ENCODE results near the gene UGP2. TPM values are rescaled to one million over a fixed set of nuclear protein-coding genes. Genes with fewer than 3 reads are reported as not detected.

UGP2 gene
- total and polyA plus RNA-seq, 2 donors (not counting 1 experiment from before 2014, with no cell fraction given): 19.1 to 68.8 TPM

GRCh38 chr2:63880625-63881024 is 38.9 kb downstream of the UGP2 start:
- Mint-ChIP-seq H3K27me3 (no peaks in the 10 kb centered on the region), H3K4me3 (no peak overlapping the region), H3K9me3 (ENCODE audit: insufficient read depth) (no peaks in the 10 kb centered on the region), H3K27ac (no peak overlapping the region), H3K4me1 (peaks cover 3% of the 10 kb centered on the region)
- H2AFZ ChIP-seq (ENCODE audit: insufficient read depth, low read depth, low read length, poor library complexity, severe bottlenecking): no peak overlapping the region
- ChIA-PET POLR2A (no interaction called here), CTCF (no interaction called here)
- DNase-seq (no peak), ATAC-seq (ENCODE audit: low read depth) (no peak)
- WGBS (ENCODE audit: insufficient coverage): 61% methylated on average over 4 of the region's 4 CpGs
- no peak overlapping the region for H3K4me2 ChIP-seq (replicated peaks; ENCODE audit: low read depth, low read length, poor library complexity, severe bottlenecking)
- H3K4me3 ChIP-seq (ENCODE audit: control extremely low read depth in 1 of 5, extremely low read depth in 1 of 5, insufficient read depth in 1 of 5, low read depth in 2 of 5, low read length in 4 of 5): no peak overlapping the region
- TF ChIP-seq, protein P1, sequence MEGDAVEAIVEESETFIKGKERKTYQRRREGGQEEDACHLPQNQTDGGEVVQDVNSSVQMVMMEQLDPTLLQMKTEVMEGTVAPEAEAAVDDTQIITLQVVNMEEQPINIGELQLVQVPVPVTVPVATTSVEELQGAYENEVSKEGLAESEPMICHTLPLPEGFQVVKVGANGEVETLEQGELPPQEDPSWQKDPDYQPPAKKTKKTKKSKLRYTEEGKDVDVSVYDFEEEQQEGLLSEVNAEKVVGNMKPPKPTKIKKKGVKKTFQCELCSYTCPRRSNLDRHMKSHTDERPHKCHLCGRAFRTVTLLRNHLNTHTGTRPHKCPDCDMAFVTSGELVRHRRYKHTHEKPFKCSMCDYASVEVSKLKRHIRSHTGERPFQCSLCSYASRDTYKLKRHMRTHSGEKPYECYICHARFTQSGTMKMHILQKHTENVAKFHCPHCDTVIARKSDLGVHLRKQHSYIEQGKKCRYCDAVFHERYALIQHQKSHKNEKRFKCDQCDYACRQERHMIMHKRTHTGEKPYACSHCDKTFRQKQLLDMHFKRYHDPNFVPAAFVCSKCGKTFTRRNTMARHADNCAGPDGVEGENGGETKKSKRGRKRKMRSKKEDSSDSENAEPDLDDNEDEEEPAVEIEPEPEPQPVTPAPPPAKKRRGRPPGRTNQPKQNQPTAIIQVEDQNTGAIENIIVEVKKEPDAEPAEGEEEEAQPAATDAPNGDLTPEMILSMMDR (IDR thresholded peaks at IDR 0.05): no peak
- no peak for TF ChIP-seq EZH2 (IDR thresholded peaks at IDR 0.05; ENCODE audit: borderline replicate concordance, insufficient read depth, low read depth, low read length, poor library complexity, severe bottlenecking)
- H3K4me1 ChIP-seq (ENCODE audit: control insufficient read depth in 2 of 2, insufficient read depth in 2 of 2, low read length in 2 of 2): no peaks in the 10 kb centered on the region
- H3K36me3 ChIP-seq (replicated peaks in 1 of 2; ENCODE audit: control extremely low read depth in 1 of 2, control insufficient read depth in 1 of 2, extremely low read depth in 1 of 2, insufficient read depth in 2 of 2, low read length in 1 of 2): peaks cover 11 to 50% of the 10 kb centered on the region in 2 experiments
- H3K9me3 ChIP-seq (ENCODE audit: control extremely low read depth in 1 of 3, control insufficient read depth in 2 of 3, insufficient read depth in 1 of 3, low read length in 2 of 3): no peaks in the 10 kb centered on the region
- H3K27me3 ChIP-seq (replicated peaks in 1 of 4; ENCODE audit: control extremely low read depth in 1 of 4, control insufficient read depth in 3 of 4, insufficient read depth in 4 of 4, low read length in 3 of 4): no peaks in the 10 kb centered on the region
- H3K27ac ChIP-seq (ENCODE audit: low read length in 2 of 2): no peak overlapping the region
- no peaks in the 10 kb centered on the region for H4K20me1 ChIP-seq (ENCODE audit: control insufficient read depth, insufficient read depth, low read length, poor library complexity, severe bottlenecking)
- peaks cover 3% of the 10 kb centered on the region for H3K79me2 ChIP-seq (ENCODE audit: control insufficient read depth, insufficient read depth, low read length)
- intact Hi-C loops (cut with micrococcal nuclease): no loop called here
- no peak overlapping the region for H3K9ac ChIP-seq (ENCODE audit: low read length)

DNA sequence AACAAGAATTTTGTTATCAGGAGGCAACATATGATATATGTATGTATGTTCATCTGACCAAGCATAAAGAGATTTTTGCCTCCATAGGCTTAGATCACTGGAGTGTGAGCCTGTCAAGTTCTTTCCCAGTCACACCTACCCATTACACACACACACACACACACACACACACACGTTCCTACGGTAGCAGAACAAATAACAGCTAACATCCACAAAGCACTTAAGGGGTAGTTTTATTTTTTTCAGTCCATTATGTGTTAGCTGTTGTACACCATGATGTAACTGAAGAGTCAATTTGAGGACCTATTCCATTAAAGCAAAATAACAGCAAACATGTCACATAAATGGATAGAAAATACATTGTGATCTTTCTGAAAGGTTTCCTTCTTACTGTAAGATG is 39.5 kb downstream of the UGP2 start:
- no peaks in the 10 kb centered on the region for H3K9me3 Mint-ChIP-seq (ENCODE audit: insufficient read depth)
- intact Hi-C loops (cut with micrococcal nuclease): no loop called here
- Histone ChIP-seq H3K4me2 (replicated peaks; ENCODE audit: low read depth, low read length, poor library complexity, severe bottlenecking) (no peak overlapping the region), H2AFZ (ENCODE audit: insufficient read depth, low read depth, low read length, poor library complexity, severe bottlenecking) (no peak overlapping the region), H3K36me3 (replicated peaks in 1 of 2; ENCODE audit: control extremely low read depth in 1 of 2, control insufficient read depth in 1 of 2, extremely low read depth in 1 of 2, insufficient read depth in 2 of 2, low read length in 1 of 2) (peaks cover 11 to 54% of the 10 kb centered on the region in 2 experiments), H3K27me3 (replicated peaks in 1 of 4; ENCODE audit: control extremely low read depth in 1 of 4, control insufficient read depth in 3 of 4, insufficient read depth in 4 of 4, low read length in 3 of 4) (no peaks in the 10 kb centered on the region), H3K4me1 (ENCODE audit: control insufficient read depth in 2 of 2, insufficient read depth in 2 of 2, low read length in 2 of 2) (no peaks in the 10 kb centered on the region), H3K9ac (ENCODE audit: low read length) (no peak overlapping the region), H4K20me1 (ENCODE audit: control insufficient read depth, insufficient read depth, low read length, poor library complexity, severe bottlenecking) (no peaks in the 10 kb centered on the region), H3K4me3 (ENCODE audit: control extremely low read depth in 1 of 5, extremely low read depth in 1 of 5, insufficient read depth in 1 of 5, low read depth in 2 of 5, low read length in 4 of 5) (no peak overlapping the region), H3K27ac (ENCODE audit: low read length in 2 of 2) (no peak overlapping the region), H3K79me2 (ENCODE audit: control insufficient read depth, insufficient read depth, low read length) (peaks cover 3% of the 10 kb centered on the region), H3K9me3 (ENCODE audit: control extremely low read depth in 1 of 3, control insufficient read depth in 2 of 3, insufficient read depth in 1 of 3, low read length in 2 of 3) (no peaks in the 10 kb centered on the region)
- ChIA-PET CTCF (no interaction called here), POLR2A (no interaction called here)
- DNase-seq: no peak
- H3K4me1 Mint-ChIP-seq: no peaks in the 10 kb centered on the region
- ATAC-seq (ENCODE audit: low read depth): no peak
- H3K4me3 Mint-ChIP-seq: no peak overlapping the region
- WGBS (ENCODE audit: insufficient coverage): no CpG with 5 or more reads among the region's 2 CpGs
- TF ChIP-seq, protein P1 (IDR thresholded peaks at IDR 0.05): no peak
- no peak overlapping the region for H3K27ac Mint-ChIP-seq
- no peaks in the 10 kb centered on the region for H3K27me3 Mint-ChIP-seq

Measured in B cell (primary cell).